GM18519 (cell line): ENCODE data around the gene MKNK2.
"Not testable (repeated sequence)": the region's sequence is repeated elsewhere in the genome, so short reads cannot be mapped to it uniquely, and the experiment has no call there.

ENCODE experiments used
- ATAC-seq: cut with Tn5 transposase; IDR thresholded peaks from one replicate; pipeline ENCODE4 v1.9.1; 2021; ENCODE audit warnings: mild to moderate bottlenecking, moderate library complexity; ENCODE audit not compliant: unreplicated experiment, low FRiP score

The MKNK2 gene

GRCh38 chr19:1998712-1999708, 52.0 kb downstream of the MKNK2 start:
- no peak for ATAC-seq

- ATAC-seq = no peak
Measured at GRCh38 chr19:1997353-1998233, 53.5 kb downstream of the MKNK2 start.

DNA sequence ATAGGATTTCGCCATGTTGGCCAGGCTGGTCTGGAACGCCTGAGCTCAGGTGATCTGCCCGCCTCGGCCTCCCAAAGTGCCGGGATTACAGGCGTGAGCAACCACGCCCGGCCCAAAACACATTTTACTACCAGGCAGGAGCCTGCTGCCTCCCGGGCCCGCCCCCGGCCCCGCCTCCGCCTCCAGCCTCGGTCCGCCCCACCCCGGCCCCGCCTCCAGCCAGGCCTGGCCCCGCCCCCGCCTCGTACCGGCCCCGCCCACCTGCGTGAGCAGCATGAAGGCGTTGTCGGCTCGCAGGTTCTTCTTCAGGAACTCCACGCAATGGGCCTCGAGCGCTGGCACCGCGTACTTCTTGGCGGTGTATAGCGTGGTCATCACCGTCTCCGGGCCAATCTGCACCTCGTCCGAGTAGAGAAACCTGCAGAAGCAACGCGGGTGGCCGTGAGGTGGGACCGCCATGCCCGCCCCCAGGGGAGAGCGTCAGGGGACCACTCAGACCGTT, 58.2 kb downstream of the MKNK2 start:
- no peak for ATAC-seq

DNA sequence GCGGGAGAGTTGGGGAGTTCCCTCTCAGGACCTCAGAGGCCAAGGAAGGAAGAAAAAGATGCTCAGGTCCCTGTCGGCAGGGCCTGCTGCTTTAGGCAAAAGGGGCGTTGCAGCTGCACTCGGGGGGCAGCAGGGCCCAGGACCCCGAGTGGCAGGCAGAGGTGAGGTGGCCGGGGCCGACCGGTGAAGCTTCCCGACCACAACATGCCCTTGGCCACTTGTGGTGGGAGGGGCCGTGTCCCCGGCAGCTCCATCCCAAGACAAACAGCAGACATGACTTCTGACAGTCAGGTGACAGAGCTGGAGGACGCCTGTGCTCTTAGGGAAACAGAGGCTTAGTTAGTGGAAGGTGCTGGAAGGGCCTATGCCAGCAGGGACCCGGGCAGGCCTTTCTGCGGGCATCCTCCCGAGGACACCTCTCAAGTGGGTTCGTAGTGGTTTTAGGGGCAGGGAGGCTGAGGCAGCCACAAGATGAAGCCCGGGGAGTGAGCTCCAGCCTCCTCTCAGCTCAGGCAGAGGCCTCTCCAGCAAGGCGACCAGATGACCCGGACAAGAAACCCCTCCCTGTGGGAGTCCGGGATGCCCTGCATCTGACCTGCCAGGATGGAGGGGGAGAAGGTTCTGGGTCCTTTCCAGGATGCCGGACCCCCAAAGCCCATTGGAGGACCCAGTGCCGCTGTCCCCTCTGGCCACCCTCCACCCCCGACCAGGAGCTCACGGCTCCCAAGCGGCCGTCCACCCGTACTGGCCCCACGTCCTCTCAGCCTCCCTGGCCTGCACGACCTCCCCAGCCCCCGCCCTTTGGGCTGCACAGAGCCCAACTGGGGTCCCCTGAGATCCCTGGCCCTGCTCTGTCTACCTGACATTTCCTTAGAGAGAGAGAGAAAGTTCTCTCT, 59.8 kb downstream of the MKNK2 start:
- no peak for ATAC-seq

GRCh38 chr19:1990230-1991017, 60.6 kb downstream of the MKNK2 start:
- no peak for ATAC-seq

DNA sequence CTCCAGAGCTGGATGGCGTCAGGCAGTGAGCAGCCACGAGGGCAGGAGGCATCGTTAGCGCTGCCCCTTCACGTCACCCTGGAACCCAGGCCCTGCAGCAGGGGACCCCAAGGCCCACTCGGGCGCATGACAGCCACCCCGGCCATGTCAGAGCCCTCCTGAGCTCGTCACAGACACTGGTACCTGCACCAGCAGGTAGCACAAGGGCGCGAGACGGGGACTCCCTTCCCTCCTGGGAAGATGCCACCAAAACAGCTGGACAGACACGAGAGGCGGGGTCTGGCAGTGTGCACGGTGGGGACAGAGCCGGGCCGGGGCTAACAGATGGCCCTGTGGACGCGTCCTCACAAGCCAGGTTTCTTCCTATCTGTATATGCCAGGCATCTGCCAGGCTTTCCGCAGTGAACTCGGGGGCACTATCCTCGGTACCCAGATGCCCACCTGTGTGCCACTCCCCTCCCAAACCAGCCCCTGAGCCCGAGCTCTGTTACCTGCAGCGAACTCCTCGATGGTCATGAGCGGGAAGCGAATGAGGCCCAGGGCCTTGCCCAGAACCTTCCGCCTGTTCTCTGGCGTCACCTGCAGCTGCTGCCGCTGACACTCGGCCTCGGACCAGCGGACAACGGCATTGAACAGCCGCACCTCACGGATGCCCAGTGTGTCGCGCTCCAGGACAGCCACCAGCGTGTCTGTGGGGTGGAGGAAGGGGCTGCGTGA, 61.4 kb downstream of the MKNK2 start:
- ATAC-seq = no peak

DNA sequence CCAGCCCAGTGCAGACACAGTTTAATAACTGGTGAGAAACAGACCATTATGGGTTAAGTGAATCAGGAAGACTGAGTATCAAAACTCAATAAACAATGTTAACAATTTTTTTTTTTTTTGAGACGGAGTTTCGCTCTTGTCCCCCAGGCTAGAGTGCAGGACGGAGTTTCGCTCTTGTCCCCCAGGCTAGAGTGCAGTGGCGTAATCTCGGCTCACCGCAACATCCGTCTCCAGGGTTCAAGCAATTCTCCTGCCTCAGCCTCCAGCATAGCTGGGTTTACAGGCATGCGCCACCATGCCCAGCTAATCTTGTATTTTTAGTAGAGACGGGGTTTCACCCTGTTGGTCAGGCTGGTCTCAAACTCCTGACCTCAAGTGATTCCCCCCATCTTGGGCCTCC, 62.6 kb downstream of the MKNK2 start:
- ATAC-seq = not testable (repeated sequence)
